ENCODE measurements around the gene USP40. TPM values are rescaled to one million over a fixed set of nuclear protein-coding genes. Genes with fewer than 3 reads are reported as not detected.

USP40 gene
- total and polyA plus RNA-seq, 8 donors, result 17.2 to 34.7 (median 22.7) TPM

DNA sequence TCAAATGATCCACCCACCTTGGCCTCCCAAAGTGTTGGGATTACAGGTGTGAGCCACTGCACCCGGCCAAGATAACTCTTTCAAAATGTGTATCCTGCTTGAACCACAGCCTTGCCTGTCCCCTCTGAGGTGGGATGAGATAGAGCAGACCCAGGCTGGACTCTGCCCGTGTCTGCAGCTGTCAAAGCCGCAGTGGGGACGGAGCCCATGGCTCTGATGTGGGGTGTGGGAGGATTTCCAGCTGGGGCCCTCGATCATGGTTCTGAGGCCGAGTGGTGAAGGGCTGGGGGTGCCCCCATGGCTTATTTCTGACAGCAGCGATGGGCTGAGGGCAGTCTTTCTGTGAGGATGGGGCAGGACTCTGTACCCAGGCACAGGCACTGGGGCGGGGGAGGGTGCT, 107.8 kb downstream of the USP40 start:
- Histone ChIP-seq H3K4me1 (no peaks in the 10 kb centered on the region), H3K4me3 (no peak overlapping the region), H3K27me3 (no peaks in the 10 kb centered on the region), H3K27ac (no peak overlapping the region), H3K36me3 (peaks cover 0 to 14% (median 3%) of the 10 kb centered on the region in 3 donors), H3K9me3 (no peaks in the 10 kb centered on the region)
- intact Hi-C loops (cut with DNase I), result no loop called here
- DNase-seq (peak in 1 of 6 donors; percentile 28), ATAC-seq (no peak), FAIRE-seq (no peak)
- TF ChIP-seq, protein P1, sequence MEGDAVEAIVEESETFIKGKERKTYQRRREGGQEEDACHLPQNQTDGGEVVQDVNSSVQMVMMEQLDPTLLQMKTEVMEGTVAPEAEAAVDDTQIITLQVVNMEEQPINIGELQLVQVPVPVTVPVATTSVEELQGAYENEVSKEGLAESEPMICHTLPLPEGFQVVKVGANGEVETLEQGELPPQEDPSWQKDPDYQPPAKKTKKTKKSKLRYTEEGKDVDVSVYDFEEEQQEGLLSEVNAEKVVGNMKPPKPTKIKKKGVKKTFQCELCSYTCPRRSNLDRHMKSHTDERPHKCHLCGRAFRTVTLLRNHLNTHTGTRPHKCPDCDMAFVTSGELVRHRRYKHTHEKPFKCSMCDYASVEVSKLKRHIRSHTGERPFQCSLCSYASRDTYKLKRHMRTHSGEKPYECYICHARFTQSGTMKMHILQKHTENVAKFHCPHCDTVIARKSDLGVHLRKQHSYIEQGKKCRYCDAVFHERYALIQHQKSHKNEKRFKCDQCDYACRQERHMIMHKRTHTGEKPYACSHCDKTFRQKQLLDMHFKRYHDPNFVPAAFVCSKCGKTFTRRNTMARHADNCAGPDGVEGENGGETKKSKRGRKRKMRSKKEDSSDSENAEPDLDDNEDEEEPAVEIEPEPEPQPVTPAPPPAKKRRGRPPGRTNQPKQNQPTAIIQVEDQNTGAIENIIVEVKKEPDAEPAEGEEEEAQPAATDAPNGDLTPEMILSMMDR (IDR thresholded peaks at IDR 0.05), result no peak
- WGBS, 2 donors, result 91 to 95% methylated on average over 8 of the region's 8 CpGs

DNA sequence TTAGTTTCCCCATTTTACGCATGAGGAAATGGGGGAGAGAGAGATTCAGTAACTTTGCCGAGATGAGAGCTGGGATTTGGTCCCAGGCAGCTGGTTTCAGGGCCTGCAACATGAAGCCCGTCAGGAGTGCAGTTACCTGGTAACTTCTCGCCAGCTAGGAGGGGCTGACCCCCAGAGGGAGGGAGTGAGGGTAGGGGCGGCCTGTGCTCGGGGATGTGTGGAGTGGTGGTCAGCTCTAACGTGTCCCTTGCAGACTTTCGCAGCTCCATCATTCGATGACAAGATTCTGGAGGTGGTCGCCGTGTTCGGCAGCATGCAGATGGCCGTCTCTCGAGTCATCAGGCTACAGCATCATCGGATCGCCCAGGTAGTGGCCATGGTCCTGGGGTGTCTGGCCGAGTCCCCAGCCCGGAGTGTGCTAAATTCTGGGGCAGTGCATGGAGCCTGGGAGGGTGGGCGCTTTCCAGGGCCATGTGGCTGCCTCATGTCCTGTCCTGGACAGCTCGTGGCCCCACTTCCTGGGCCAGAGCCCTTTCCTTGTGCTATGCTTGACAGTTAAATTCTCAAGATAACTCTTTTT, 108.5 kb downstream of the USP40 start:
- 94 to 96% methylated on average over 19 to 20 of the region's 20 CpGs for WGBS, 2 donors
- TF ChIP-seq, protein P1 (IDR thresholded peaks at IDR 0.05), result no peak
- H3K4me3 ChIP-seq, result no peak overlapping the region
- peak in 1 of 6 donors; percentile 47 for DNase-seq
- H3K9me3 ChIP-seq, result no peaks in the 10 kb centered on the region
- H3K27me3 ChIP-seq, result no peaks in the 10 kb centered on the region
- intact Hi-C loops (cut with DNase I), result no loop called here
- no peak for ATAC-seq
- H3K4me1 ChIP-seq, result no peaks in the 10 kb centered on the region
- no peak overlapping the region for H3K27ac ChIP-seq
- H3K36me3 ChIP-seq, result peaks cover 0 to 16% (median 3%) of the 10 kb centered on the region in 3 donors
- no peak for FAIRE-seq

DNA sequence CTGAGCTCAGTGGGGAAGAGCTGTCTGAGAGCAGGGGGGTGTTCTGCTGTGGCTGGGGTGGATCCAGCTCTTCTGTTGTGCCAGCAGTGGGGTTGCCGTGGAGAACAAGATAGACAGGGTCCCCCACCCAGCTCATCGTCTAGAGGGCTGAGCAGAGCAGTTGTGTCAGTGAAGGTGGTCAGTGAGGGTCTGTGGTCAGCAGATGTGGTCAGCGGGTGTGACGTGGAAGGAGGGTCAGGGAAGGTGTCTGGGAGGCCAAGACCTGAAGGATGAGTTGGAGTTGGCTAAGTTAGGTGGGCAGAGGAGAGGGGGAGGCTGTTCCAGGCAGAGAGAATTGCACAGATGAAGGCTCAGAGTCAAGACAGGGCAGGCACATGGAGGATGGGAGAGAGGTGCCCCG, 109.2 kb downstream of the USP40 start:
- Histone ChIP-seq H3K27ac (no peak overlapping the region), H3K4me3 (no peak overlapping the region), H3K4me1 (no peaks in the 10 kb centered on the region), H3K27me3 (no peaks in the 10 kb centered on the region), H3K9me3 (no peaks in the 10 kb centered on the region), H3K36me3 (peaks cover 0 to 21% (median 3%) of the 10 kb centered on the region in 3 donors)
- ATAC-seq (no peak), FAIRE-seq (no peak), DNase-seq (peak in 1 of 6 donors; percentile 24)
- TF ChIP-seq, protein P1 (IDR thresholded peaks at IDR 0.05), result no peak
- intact Hi-C loops (cut with DNase I), result no loop called here
- WGBS, 2 donors, result 90 to 94% methylated on average over 5 of the region's 5 CpGs

DNA sequence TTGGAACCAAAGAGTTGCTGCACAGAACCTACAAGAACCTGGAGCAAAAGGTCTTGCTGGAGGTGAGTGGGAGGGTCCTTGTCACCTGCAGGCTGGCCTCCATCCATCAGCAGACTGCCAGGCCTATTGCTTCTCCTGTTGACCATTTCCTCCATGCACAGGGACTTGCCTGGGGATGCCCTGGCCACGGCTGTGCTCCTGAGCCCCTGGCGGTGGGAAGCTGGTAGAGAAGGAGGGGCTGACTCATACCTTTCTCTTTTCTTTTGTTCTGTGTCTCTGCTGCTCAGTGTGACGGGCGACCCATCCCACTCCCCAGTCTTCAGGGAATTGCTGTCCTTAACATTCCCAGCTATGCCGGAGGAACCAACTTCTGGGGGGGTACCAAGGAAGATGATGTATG, 109.6 kb downstream of the USP40 start:
- ATAC-seq, result no peak
- H3K27me3 ChIP-seq, result no peaks in the 10 kb centered on the region
- H3K27ac ChIP-seq, result no peak overlapping the region
- TF ChIP-seq, protein P1 (IDR thresholded peaks at IDR 0.05), result no peak
- H3K4me3 ChIP-seq, result no peak overlapping the region
- DNase-seq, result peak in 1 of 6 donors; percentile 31
- no peaks in the 10 kb centered on the region for H3K9me3 ChIP-seq
- intact Hi-C loops (cut with DNase I), result no loop called here
- peaks cover 0 to 24% (median 3%) of the 10 kb centered on the region in 3 donors for H3K36me3 ChIP-seq
- 86 to 95% methylated on average over 5 of the region's 5 CpGs for WGBS, 2 donors
- no peak for FAIRE-seq
- H3K4me1 ChIP-seq, result no peaks in the 10 kb centered on the region

DNA sequence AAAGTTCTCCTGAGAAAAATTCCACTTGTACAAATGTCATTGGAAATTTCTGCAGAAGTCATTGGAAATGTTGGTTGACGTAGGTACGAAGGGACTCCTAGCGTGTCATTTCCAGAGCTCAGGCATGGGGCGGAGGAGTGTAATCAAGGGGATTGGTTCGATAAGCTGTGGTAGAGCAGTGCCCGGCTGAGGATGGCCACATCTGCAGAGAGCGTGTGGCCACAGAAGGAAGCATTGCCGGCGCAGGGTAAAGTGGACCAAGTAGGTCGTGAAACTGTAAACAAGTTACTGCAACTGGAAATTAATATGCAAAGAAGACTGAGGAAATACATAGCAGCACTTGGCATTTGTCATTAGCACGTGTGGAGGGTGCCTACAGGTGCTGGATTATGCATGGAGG, 110.5 kb downstream of the USP40 start:
- TF ChIP-seq, protein P1 (IDR thresholded peaks at IDR 0.05), result no peak
- Histone ChIP-seq H3K4me1 (no peaks in the 10 kb centered on the region), H3K27me3 (no peaks in the 10 kb centered on the region), H3K4me3 (no peak overlapping the region), H3K27ac (no peak overlapping the region), H3K36me3 (peaks cover 0 to 31% (median 3%) of the 10 kb centered on the region in 3 donors), H3K9me3 (no peaks in the 10 kb centered on the region)
- DNase-seq, result no peak
- 92 to 94% methylated on average over 11 of the region's 11 CpGs for WGBS, 2 donors
- no peak for FAIRE-seq
- no peak for ATAC-seq
- intact Hi-C loops (cut with DNase I), result no loop called here
